ENCODE data around the gene LPO.

Gene LPO

GRCh38 chr17:58253082-58253481 lies 14.7 kb downstream of the LPO start:
- TF ChIP-seq, protein P1, sequence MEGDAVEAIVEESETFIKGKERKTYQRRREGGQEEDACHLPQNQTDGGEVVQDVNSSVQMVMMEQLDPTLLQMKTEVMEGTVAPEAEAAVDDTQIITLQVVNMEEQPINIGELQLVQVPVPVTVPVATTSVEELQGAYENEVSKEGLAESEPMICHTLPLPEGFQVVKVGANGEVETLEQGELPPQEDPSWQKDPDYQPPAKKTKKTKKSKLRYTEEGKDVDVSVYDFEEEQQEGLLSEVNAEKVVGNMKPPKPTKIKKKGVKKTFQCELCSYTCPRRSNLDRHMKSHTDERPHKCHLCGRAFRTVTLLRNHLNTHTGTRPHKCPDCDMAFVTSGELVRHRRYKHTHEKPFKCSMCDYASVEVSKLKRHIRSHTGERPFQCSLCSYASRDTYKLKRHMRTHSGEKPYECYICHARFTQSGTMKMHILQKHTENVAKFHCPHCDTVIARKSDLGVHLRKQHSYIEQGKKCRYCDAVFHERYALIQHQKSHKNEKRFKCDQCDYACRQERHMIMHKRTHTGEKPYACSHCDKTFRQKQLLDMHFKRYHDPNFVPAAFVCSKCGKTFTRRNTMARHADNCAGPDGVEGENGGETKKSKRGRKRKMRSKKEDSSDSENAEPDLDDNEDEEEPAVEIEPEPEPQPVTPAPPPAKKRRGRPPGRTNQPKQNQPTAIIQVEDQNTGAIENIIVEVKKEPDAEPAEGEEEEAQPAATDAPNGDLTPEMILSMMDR (IDR thresholded peaks at IDR 0.05; ENCODE audit: borderline replicate concordance, insufficient read depth, low read depth, low read length), result no peak

DNA sequence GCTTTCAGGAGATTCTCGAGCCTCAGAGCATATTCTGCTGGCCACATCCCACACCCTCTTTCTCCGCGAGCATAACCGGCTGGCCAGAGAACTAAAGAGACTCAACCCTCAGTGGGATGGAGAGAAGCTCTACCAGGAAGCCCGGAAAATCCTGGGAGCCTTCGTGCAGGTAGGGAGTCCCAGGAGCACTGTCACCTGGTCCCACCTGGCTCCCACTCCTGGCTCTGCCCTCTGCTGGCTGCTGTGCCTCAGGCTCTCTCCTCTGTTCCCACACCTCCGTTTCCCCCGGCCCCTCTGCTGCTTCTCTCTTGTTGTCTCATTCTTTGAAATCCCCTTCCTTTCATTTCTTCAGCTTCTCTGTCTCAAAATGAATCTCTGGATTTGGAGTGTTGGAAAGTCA lies 16.4 kb downstream of the LPO start:
- no peak overlapping the region for H3K4me3 ChIP-seq (ENCODE audit: low read depth, low read length)
- TF ChIP-seq, protein P1 (IDR thresholded peaks at IDR 0.05; ENCODE audit: borderline replicate concordance, insufficient read depth, low read depth, low read length), result 0 out of 2 replicates have a peak, but pooled peaks have one; percentile 30

More at GRCh38 chr17:58253082-58253481, 14.7 kb downstream of the LPO start:
- no peak overlapping the region for H3K4me3 ChIP-seq (ENCODE audit: low read depth, low read length)

- TF ChIP-seq, protein P1 (IDR thresholded peaks at IDR 0.05; ENCODE audit: borderline replicate concordance, insufficient read depth, low read depth, low read length), result no peak
- H3K4me3 ChIP-seq (ENCODE audit: low read depth, low read length), result no peak overlapping the region
Observed at GRCh38 chr17:58262149-58262548, 23.8 kb downstream of the LPO start.

GRCh38 chr17:58263773-58264172 lies 25.4 kb downstream of the LPO start:
- no peak overlapping the region for H3K4me3 ChIP-seq (ENCODE audit: low read depth, low read length)
- TF ChIP-seq, protein P1 (IDR thresholded peaks at IDR 0.05; ENCODE audit: borderline replicate concordance, insufficient read depth, low read depth, low read length), result no peak

GRCh38 chr17:58264407-58265103 lies 26.2 kb downstream of the LPO start:
- H3K4me3 ChIP-seq (ENCODE audit: low read depth, low read length), result no peak overlapping the region
- TF ChIP-seq, protein P1 (IDR thresholded peaks at IDR 0.05; ENCODE audit: borderline replicate concordance, insufficient read depth, low read depth, low read length), result no peak

DNA sequence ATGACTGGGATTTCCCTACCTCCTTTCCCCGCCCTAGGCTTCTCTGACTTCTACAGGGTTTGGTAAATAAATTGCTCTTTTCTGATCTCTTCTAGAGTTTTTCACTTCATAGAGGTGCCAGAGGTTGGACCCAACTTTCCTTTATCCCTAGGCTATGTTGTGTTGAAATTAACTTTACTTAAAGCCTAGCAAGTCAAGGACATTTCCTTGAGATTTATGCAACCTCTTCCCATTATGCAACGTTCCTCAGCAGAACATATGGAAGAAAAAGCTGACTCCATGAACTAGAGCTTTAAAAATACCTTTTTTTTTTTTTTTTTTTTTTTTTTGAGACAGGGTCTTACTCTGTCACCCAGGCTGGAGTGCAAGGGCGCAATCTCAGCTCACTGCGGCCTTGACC lies 26.9 kb downstream of the LPO start:
- TF ChIP-seq, protein P1 (IDR thresholded peaks at IDR 0.05; ENCODE audit: borderline replicate concordance, insufficient read depth, low read depth, low read length), result no peak
- H3K4me3 ChIP-seq (ENCODE audit: low read depth, low read length), result no peak overlapping the region
